Nephron (organoid): ENCODE data around the gene SHISA5.
A peak's percentile ranks its signal among the peaks of the same experiment; 100 is the strongest.

Experiments used
- H3K27ac Mint-ChIP-seq, 3 experiments: 2 replicates each; pipeline ENCODE4 v1.8.0; 2020; ENCODE audit warnings: mixed read lengths in 3 of 3, mild to moderate bottlenecking in 2 of 3, moderate library complexity in 1 of 3
- H3K27me3 Mint-ChIP-seq: 2 replicates; pipeline ENCODE4 v1.8.0; 2021; ENCODE audit warnings: low read depth, mild to moderate bottlenecking, moderate library complexity, mixed read lengths
- H3K36me3 Mint-ChIP-seq: 2 replicates; pipeline ENCODE4 v1.8.0; 2020; ENCODE audit warnings: low read depth, mixed read lengths
- H3K4me1 Mint-ChIP-seq: 2 replicates; pipeline ENCODE4 v1.8.0; 2020; ENCODE audit warnings: mixed read lengths
- H3K4me3 Mint-ChIP-seq, 3 experiments: 2 replicates each; pipeline ENCODE4 v1.8.0; 2020; ENCODE audit warnings: mild to moderate bottlenecking in 3 of 3, mixed read lengths in 3 of 3, moderate library complexity in 2 of 3
- H3K9me3 Mint-ChIP-seq: 2 replicates; pipeline ENCODE4 v1.8.0; 2020; ENCODE audit warnings: mixed read lengths
- CTCF ChIP-seq, 3 experiments: fragments of 200-600 bp; sonication (generic); IDR thresholded peaks; one replicate each; pipeline ENCODE4 v1.5.0; 2021; ENCODE audit warnings: antibody characterized with exemption in 3 of 3; ENCODE audit not compliant: unreplicated experiment in 3 of 3

Gene SHISA5

GRCh38 chr3:48505146-48505545 lies 1.2 kb upstream of the SHISA5 start:
- Mint-ChIP-seq H3K36me3 (peaks cover 5% of the 10 kb centered on the region), H3K4me1 (no peaks in the 10 kb centered on the region), H3K27me3 (no peaks in the 10 kb centered on the region), H3K9me3 (no peaks in the 10 kb centered on the region), H3K27ac (peak overlapping the region in 1 of 3 experiments; percentile 49), H3K4me3 (peak overlapping the region; percentile 76 to 83 (median 82))
- no peak for TF ChIP-seq CTCF (IDR thresholded peaks at IDR 0.05; ENCODE audit: unreplicated experiment in 3 of 3)

DNA sequence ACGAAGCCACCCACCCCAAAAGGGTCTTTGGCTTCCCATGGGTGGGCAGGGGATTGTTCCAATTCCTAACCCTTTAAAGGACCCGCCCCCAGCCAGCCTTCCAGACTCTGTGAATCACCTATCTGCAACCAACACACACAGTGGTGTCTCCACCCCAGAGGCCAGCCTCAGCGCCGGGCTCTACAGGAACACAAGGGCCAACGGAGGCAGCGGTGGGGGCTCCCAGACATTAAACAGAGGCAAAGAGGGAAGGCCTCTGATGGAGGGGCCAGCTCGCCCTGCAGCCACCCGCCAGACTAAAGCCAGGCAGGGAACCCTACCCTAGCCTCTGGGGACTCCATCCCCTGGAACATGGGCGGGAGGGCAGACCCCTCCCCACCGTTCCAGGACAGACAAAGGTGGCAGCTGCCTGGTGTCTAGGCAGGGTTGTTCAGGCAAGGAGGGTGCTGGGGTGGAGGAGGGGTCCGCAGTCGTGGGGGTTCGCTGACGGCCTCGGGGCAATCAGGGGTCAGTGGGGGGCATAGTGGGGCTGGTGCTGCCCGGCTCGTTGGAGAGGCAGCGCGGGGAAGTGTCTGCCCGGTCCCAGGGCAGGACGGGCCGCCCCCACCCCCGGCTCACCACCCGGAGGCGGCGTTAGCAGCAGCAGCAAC lies 448 bp downstream of the SHISA5 start:
- Mint-ChIP-seq H3K27me3 (no peaks in the 10 kb centered on the region), H3K4me3 (peak overlapping the region; percentile 84 to 86 (median 86)), H3K4me1 (no peaks in the 10 kb centered on the region), H3K36me3 (peaks cover 8% of the 10 kb centered on the region), H3K9me3 (no peaks in the 10 kb centered on the region), H3K27ac (peak overlapping the region; percentile 21 to 63 (median 41))
- no peak for TF ChIP-seq CTCF (IDR thresholded peaks at IDR 0.05; ENCODE audit: unreplicated experiment in 3 of 3)

DNA sequence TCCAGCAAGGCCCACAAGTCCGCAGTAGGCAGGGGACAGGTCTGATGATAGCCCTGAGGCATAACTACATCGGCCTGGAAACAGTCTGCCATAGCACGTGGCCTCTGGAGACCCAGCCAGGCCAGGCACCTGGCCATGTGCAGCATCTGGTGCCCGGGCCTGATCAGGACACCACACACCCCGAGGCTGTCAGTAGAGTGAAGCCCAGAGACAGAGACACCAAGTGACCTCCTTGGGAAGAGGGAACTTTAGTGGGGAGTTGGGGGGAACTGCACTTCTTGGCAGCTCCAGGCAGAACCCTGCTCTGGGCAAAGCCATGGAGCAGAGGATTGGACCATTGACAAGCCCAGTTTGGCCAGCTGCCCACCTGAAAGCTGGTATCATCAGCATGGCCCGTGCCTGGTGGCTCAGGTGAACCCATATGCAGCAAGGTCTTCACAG lies 1.2 kb downstream of the SHISA5 start:
- Mint-ChIP-seq H3K4me1 (no peaks in the 10 kb centered on the region), H3K9me3 (no peaks in the 10 kb centered on the region), H3K4me3 (peak overlapping the region; percentile 84 to 86 (median 86))

GRCh38 chr3:48502121-48502520 lies 1.9 kb downstream of the SHISA5 start:
- H3K4me3 Mint-ChIP-seq, result peak overlapping the region; percentile 84 to 86 (median 86)

More for the DNA sequence above, 1.2 kb downstream of the SHISA5 start:
- Mint-ChIP-seq H3K27me3 (no peaks in the 10 kb centered on the region), H3K36me3 (peaks cover 16% of the 10 kb centered on the region), H3K27ac (peak overlapping the region in 2 of 3 experiments; percentile 45 to 63)
- TF ChIP-seq CTCF (IDR thresholded peaks at IDR 0.05; ENCODE audit: unreplicated experiment in 3 of 3), result no peak

GRCh38 chr3:48501196-48501595 lies 2.8 kb downstream of the SHISA5 start:
- H3K9me3 Mint-ChIP-seq, result no peaks in the 10 kb centered on the region
- no peak for TF ChIP-seq CTCF (IDR thresholded peaks at IDR 0.05; ENCODE audit: unreplicated experiment in 3 of 3)

More at GRCh38 chr3:48502121-48502520, 1.9 kb downstream of the SHISA5 start:
- Mint-ChIP-seq H3K9me3 (no peaks in the 10 kb centered on the region), H3K36me3 (peaks cover 18% of the 10 kb centered on the region), H3K4me1 (no peaks in the 10 kb centered on the region), H3K27me3 (no peaks in the 10 kb centered on the region), H3K27ac (peak overlapping the region; percentile 3 to 63 (median 45))
- no peak for TF ChIP-seq CTCF (IDR thresholded peaks at IDR 0.05; ENCODE audit: unreplicated experiment in 3 of 3)

GRCh38 chr3:48500656-48501055 lies 3.3 kb downstream of the SHISA5 start:
- Mint-ChIP-seq H3K27me3 (no peaks in the 10 kb centered on the region), H3K4me3 (no peak overlapping the region), H3K4me1 (no peaks in the 10 kb centered on the region), H3K27ac (peak overlapping the region in 2 of 3 experiments; percentile 35 to 43), H3K9me3 (no peaks in the 10 kb centered on the region), H3K36me3 (peaks cover 18% of the 10 kb centered on the region)
- no peak for TF ChIP-seq CTCF (IDR thresholded peaks at IDR 0.05; ENCODE audit: unreplicated experiment in 3 of 3)

More at GRCh38 chr3:48501196-48501595, 2.8 kb downstream of the SHISA5 start:
- H3K4me1 Mint-ChIP-seq, result no peaks in the 10 kb centered on the region
- peak overlapping the region in 1 of 3 experiments; percentile 46 for H3K4me3 Mint-ChIP-seq
- no peaks in the 10 kb centered on the region for H3K27me3 Mint-ChIP-seq
- peak overlapping the region in 1 of 3 experiments; percentile 28 for H3K27ac Mint-ChIP-seq
- peaks cover 18% of the 10 kb centered on the region for H3K36me3 Mint-ChIP-seq
